Stimulated activated naive B cell treated with anti-CD40 and anti-IgM and Interleukin-4, amounts not matched to agents 10 μg/mL and 1 μg/mL and 100 μg/mL, for 72 hours (primary cell): ENCODE measurements around the gene GPBP1L1.

Experiments
- ATAC-seq, 2 donors: fragments of 150-1000 bp; cut with Tn5 transposase; replicated peaks; 2 replicates each; pipeline ENCODE4 v1.10.0; 2021; ENCODE audit warnings: moderate library complexity in 1 of 2
- DNase-seq: peaks from one replicate; pipeline ENCODE4 v3.0.0; 2021
- H3K27ac Mint-ChIP-seq: one replicate; pipeline ENCODE4 v1.8.0; 2022; ENCODE audit warnings: mild to moderate bottlenecking, mixed read lengths
- H3K27me3 Mint-ChIP-seq, 2 donors: one replicate each; pipeline ENCODE4 v1.8.0; 2022; ENCODE audit warnings: mixed read lengths in 2 of 2
- H3K36me3 Mint-ChIP-seq, 2 donors: one replicate each; pipeline ENCODE4 v1.8.0; 2022; ENCODE audit warnings: mixed read lengths in 2 of 2, mild to moderate bottlenecking in 1 of 2
- H3K4me1 Mint-ChIP-seq, 2 donors: one replicate each; pipeline ENCODE4 v1.8.0; 2022; ENCODE audit warnings: mixed read lengths in 2 of 2, mild to moderate bottlenecking in 1 of 2
- H3K4me3 Mint-ChIP-seq, 2 donors: one replicate each; pipeline ENCODE4 v1.8.0; 2022; ENCODE audit warnings: mild to moderate bottlenecking in 2 of 2, mixed read lengths in 2 of 2, moderate library complexity in 1 of 2
- H3K9me3 Mint-ChIP-seq, 2 donors: one replicate each; pipeline ENCODE4 v1.8.0; 2022; ENCODE audit warnings: mixed read lengths in 2 of 2, mild to moderate bottlenecking in 1 of 2

The GPBP1L1 gene

DNA sequence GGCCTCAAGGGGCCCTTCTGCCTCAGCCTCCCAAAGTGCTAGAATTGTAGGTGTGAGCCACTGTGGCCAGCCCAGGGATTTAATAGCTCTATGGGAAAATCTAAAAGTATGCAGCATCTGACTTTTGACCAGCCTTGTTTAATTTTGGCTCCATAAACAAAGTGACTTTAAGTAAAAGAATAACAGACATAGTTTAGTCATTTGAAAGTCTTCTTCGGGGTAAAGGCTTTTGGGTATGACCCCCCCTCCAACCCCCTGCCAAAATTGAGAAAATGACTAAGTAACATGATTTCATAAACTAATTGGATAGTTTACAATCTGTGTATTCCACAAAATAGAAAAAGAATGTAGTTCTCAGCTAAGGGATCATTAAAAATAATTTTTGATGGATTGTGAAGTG, 17.0 kb downstream of the GPBP1L1 start:
- H3K9me3 Mint-ChIP-seq = no peaks in the 10 kb centered on the region
- peaks cover 27 to 49% of the 10 kb centered on the region in 2 donors for H3K4me1 Mint-ChIP-seq
- H3K36me3 Mint-ChIP-seq = peaks cover 14 to 32% of the 10 kb centered on the region in 2 donors
- DNase-seq (no peak), ATAC-seq (no peak)
- H3K4me3 Mint-ChIP-seq = no peak overlapping the region
- H3K27me3 Mint-ChIP-seq = no peaks in the 10 kb centered on the region
- no peak overlapping the region for H3K27ac Mint-ChIP-seq

DNA sequence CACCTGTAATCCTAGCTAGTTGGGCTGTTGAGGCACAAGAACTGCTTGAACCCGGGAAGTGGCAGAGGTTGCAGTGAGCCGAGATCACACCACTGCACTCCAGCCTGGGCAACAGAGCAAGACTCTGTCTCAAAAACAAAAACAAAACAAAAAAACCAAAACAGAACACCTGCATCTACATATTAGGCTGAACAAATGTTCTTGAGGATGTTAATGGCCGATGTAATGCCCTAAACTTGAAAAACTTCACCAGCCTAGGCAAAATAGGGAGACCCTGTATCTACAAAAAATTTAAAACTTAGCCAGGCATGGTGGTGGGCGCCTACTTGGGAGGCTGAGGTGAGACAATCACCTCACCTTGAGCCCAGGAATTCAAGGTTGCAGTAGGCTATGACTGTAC, 17.8 kb downstream of the GPBP1L1 start:
- DNase-seq = no peak
- Mint-ChIP-seq H3K4me1 (peaks cover 27 to 47% of the 10 kb centered on the region in 2 donors), H3K27me3 (no peaks in the 10 kb centered on the region), H3K36me3 (peaks cover 14 to 31% of the 10 kb centered on the region in 2 donors), H3K9me3 (no peaks in the 10 kb centered on the region), H3K4me3 (no peak overlapping the region), H3K27ac (no peak overlapping the region)
- no peak for ATAC-seq

DNA sequence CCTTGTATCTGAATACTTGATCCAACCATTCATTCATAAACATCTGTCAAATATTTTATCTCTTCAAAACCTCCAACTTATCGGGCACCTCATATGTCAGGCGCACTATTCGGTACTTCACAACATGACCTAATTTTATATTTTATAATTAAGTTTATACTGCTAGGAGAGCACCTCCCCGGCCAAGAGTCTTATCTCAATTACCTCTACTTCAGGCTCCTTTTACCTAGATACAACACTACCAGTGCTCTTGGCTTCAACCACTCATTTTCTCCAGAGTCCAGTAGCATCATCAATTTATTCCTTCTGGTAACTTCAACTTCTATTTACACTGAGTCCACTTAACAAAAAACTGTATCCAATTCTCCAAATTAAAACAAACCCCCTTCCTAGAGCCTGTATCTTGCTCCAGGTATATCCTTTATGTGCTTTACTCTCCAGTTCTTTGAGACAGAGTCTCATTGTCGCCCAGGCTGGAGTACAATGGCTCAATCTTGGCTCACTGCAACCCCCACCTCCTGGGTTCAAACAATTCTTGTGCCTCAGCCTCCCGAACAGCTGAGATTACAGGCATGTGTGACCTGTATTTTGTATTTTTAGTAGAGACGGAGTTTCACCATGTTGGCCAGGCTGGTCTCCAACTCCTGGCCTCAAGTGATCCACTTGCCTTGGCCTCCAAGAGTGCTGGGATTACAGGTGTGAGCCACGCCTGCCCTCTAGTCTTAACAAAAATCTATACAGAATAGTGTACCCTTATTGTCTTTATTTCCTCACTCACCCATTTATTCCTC, 18.8 kb downstream of the GPBP1L1 start:
- Mint-ChIP-seq H3K4me3 (no peak overlapping the region), H3K27ac (no peak overlapping the region), H3K4me1 (peaks cover 17 to 47% of the 10 kb centered on the region in 2 donors), H3K36me3 (peaks cover 16 to 25% of the 10 kb centered on the region in 2 donors), H3K27me3 (no peaks in the 10 kb centered on the region), H3K9me3 (no peaks in the 10 kb centered on the region)
- DNase-seq (no peak), ATAC-seq (no peak)

DNA sequence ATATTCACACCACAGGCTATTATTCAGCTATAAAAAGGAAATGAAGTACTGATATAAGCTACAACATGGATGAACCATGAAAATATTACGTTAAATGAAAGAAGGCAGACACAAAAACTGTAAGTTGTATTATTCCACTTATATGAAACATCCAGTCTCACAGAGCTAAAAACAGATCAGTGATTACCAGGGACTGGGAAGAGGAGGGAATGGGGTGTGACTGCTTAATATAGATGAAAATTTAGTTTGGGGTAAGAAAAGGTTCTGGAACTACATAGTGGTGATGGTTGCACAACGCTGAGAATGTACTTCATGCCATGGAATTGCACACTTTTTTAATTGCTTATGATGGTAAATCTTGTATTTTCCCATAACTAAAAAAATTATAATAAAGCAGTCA, 19.5 kb downstream of the GPBP1L1 start:
- no peaks in the 10 kb centered on the region for H3K27me3 Mint-ChIP-seq
- peaks cover 16 to 23% of the 10 kb centered on the region in 2 donors for H3K36me3 Mint-ChIP-seq
- no peak overlapping the region for H3K4me3 Mint-ChIP-seq
- peaks cover 16 to 46% of the 10 kb centered on the region in 2 donors for H3K4me1 Mint-ChIP-seq
- DNase-seq = no peak
- ATAC-seq = no peak
- no peaks in the 10 kb centered on the region for H3K9me3 Mint-ChIP-seq
- H3K27ac Mint-ChIP-seq = no peak overlapping the region

DNA sequence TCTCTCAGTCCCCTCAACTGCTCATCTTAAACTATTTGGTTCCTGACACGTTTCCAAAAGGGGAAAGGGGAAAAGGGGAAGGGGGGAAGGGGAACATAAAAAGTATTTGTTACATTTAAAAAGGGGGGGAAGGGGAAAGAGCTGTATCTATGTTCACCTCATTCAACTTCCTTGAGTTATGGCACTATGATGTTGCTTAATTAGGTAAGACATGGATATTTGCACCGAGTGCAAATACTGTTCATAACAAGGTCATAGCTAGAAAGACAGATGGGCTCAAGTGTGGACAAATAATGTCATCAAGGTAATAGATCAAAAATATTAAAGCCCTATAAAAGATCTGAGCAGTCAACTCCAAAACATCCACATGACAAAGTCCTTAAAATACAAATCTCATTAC, 26.0 kb downstream of the GPBP1L1 start:
- no peaks in the 10 kb centered on the region for H3K9me3 Mint-ChIP-seq
- peaks cover 0 to 15% of the 10 kb centered on the region in 2 donors for H3K4me1 Mint-ChIP-seq
- no peak overlapping the region for H3K27ac Mint-ChIP-seq
- no peaks in the 10 kb centered on the region for H3K27me3 Mint-ChIP-seq
- no peak for DNase-seq
- no peak for ATAC-seq
- no peak overlapping the region for H3K4me3 Mint-ChIP-seq
- peaks cover 22 to 27% of the 10 kb centered on the region in 2 donors for H3K36me3 Mint-ChIP-seq

DNA sequence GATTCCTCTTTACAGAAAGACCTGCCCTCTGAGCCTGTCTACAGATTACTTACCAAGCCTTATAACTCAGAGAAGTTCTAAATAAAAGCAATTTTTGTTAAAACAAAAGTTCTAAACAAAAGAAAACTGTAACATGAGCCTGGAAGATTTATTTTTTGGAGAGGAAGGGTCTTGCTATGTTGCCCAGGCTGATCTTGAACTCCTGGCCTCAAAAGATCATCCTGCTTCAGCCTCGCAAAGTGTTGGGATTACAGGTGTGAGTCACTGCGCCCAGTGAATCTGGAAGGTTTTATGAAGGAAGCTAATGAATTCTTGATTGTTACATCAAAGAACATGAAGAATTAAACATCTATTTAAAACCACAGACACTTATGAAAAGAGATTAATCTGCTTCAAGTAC, 27.1 kb downstream of the GPBP1L1 start:
- Mint-ChIP-seq H3K9me3 (no peaks in the 10 kb centered on the region), H3K27me3 (no peaks in the 10 kb centered on the region), H3K27ac (no peak overlapping the region), H3K4me3 (no peak overlapping the region), H3K4me1 (peaks cover 0 to 15% of the 10 kb centered on the region in 2 donors), H3K36me3 (peaks cover 24 to 35% of the 10 kb centered on the region in 2 donors)
- DNase-seq (no peak), ATAC-seq (no peak)

DNA sequence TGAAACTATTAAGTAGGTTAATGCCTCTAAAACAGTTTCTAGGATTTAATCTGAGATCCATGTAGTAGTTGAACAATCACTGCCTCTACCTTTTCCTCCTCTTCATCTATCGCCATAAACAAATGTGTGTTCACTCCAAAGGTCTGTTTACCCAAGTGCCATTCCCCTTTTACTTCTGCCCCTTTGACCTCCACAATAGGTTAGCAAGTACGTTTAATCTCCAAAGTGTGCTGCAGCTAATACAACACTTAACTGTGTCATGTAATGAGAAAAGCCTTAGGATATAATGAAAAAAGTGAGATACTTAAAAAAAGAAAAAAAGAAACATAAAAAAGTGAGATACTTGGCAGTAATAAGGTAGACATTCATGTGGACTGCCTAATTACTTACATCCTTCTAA, 28.2 kb downstream of the GPBP1L1 start:
- DNase-seq (no peak), ATAC-seq (no peak)
- H3K36me3 Mint-ChIP-seq = peaks cover 21 to 35% of the 10 kb centered on the region in 2 donors
- H3K4me1 Mint-ChIP-seq = peaks cover 0 to 7% of the 10 kb centered on the region in 2 donors
- H3K9me3 Mint-ChIP-seq = no peaks in the 10 kb centered on the region
- no peaks in the 10 kb centered on the region for H3K27me3 Mint-ChIP-seq
- H3K27ac Mint-ChIP-seq = peak overlapping the region; percentile 1
- no peak overlapping the region for H3K4me3 Mint-ChIP-seq

DNA sequence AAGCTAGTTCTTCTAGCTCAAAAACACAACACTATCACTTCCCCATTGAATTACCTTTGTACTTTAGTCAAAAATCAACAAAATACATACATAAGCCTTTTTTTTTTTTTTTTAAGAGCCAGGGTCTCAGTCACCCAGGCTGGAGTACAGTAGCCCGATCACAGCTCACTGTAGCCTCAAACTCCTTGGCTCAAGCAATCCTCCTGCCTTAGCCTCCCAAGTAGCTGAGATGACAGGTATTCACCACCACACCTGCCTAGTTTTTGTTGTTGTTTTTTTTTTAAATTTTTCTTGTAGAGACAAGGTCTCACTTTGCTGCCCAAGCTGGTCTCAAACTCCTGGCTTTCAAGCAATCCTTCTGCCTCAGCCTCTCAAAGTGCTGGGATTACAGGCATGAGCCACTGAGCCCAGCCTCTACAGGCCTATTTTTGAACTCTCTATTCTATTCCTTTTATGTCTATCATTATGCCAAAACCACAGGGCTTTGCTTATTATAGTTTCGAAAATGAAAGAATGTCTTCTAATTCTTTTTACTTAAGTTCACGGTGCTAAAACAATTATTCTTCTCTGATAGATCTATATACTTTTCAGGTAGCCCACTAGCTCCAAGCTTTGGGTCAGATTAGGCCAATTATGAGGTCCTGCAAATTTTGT, 29.6 kb downstream of the GPBP1L1 start:
- Mint-ChIP-seq H3K27me3 (no peaks in the 10 kb centered on the region), H3K4me3 (no peak overlapping the region), H3K9me3 (no peaks in the 10 kb centered on the region), H3K4me1 (no peaks in the 10 kb centered on the region), H3K36me3 (peaks cover 24 to 45% of the 10 kb centered on the region in 2 donors), H3K27ac (peak overlapping the region; percentile 20)
- ATAC-seq = no peak
- DNase-seq = no peak

DNA sequence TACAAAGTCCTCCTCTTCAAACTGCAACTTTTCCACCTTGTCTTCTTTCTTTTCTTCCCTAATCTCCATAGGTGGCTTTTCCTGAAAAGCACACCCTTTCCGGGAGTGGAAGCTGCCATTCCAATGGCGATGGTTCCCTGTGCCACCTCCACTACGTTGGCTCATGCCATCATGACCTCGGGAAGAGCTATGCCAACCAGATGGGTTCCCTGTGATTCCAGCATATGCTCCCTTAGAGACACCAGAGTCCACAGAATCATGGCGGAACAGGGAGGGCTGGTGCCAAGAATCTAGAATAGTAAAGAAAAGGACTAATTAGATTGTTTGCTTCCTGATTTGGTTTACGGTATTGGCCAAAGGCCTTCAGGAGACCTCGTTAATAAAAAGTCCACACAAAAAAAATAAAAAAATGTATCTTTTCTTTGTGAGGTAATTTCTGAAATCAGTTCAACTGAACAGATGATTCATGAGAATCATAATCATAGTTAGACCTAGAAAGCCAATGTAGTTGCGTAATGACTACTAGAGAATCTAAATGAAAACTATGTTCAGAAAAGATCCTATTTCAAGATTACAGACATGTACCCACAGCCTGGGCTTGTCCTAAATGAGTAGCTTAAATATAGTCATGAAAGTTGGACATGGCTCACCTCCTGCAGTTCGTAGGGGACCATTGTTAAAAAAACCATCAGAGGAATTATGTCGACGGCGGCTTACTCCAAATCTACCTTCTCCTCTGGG, 31.6 kb downstream of the GPBP1L1 start:
- peaks cover 0 to 2% of the 10 kb centered on the region in 2 donors for H3K4me1 Mint-ChIP-seq
- DNase-seq (no peak), ATAC-seq (no peak)
- peaks cover 23 to 54% of the 10 kb centered on the region in 2 donors for H3K36me3 Mint-ChIP-seq
- no peak overlapping the region for H3K4me3 Mint-ChIP-seq
- H3K27ac Mint-ChIP-seq = no peak overlapping the region
- H3K27me3 Mint-ChIP-seq = no peaks in the 10 kb centered on the region
- no peaks in the 10 kb centered on the region for H3K9me3 Mint-ChIP-seq

DNA sequence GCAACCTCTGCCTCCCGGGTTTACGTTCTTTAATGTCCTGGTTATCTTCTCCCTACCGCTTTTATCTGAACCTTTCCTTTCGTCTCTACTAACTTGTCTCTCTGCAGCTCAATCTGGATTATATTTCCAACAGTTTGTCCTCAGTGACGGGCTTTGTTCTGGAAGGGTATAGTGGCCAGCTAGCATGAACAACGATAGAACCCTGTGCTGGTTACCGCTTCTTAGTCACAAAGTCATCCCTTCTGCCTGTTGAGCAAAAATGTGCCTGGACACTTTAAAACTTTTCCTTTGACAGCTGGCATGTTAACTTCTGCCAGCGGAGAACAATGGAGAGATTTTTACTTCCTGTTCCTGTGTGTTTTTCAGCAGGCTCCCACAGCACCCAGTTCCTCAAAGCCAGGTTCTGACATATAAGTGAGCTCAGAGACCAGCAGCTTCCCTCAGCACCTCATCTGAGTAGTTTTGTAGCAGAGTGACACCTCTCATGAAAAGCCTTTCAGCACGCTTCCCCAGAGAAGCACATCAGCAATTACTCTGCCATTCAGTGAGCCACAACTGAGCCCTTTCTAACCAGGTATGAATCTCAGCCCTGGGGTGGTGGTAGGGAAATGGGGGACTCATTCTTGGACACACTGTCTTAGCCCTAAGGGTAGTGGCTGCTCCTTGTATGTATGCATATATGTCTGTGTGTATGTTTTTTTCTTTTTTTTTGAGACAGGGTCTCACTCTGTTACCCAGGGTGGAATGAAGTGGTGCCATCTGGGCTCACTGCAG, 38.9 kb downstream of the GPBP1L1 start:
- DNase-seq = no peak
- peak overlapping the region; percentile 68 for H3K27ac Mint-ChIP-seq
- no peak overlapping the region for H3K4me3 Mint-ChIP-seq
- no peaks in the 10 kb centered on the region for H3K27me3 Mint-ChIP-seq
- H3K4me1 Mint-ChIP-seq = peaks cover 12 to 33% of the 10 kb centered on the region in 2 donors
- peak; percentile 57 to 67 for ATAC-seq
- peaks cover 35 to 51% of the 10 kb centered on the region in 2 donors for H3K36me3 Mint-ChIP-seq
- H3K9me3 Mint-ChIP-seq = no peaks in the 10 kb centered on the region

DNA sequence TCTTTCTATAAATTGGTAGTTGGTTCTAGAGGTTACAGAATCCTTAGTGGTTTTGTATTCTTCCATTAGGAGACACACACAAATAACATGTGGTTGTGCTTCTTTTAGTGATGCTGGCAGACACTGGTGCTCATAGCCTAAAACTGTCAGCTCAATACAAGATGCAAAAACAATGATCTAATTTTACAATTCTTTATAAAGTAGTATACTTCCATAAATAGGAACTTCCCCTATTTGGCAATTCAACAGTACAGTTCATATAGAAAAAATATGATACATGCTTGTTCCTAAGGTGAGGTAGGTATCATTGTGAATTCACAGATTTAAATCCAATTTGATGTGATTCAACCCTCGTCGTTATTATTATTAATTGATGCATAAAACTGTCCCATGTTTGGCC, 41.7 kb downstream of the GPBP1L1 start:
- no peaks in the 10 kb centered on the region for H3K9me3 Mint-ChIP-seq
- ATAC-seq = peak; percentile 23
- H3K4me3 Mint-ChIP-seq = no peak overlapping the region
- H3K27me3 Mint-ChIP-seq = no peaks in the 10 kb centered on the region
- no peak for DNase-seq
- H3K36me3 Mint-ChIP-seq = peaks cover 40 to 49% of the 10 kb centered on the region in 2 donors
- H3K4me1 Mint-ChIP-seq = peaks cover 10 to 33% of the 10 kb centered on the region in 2 donors
- no peak overlapping the region for H3K27ac Mint-ChIP-seq

DNA sequence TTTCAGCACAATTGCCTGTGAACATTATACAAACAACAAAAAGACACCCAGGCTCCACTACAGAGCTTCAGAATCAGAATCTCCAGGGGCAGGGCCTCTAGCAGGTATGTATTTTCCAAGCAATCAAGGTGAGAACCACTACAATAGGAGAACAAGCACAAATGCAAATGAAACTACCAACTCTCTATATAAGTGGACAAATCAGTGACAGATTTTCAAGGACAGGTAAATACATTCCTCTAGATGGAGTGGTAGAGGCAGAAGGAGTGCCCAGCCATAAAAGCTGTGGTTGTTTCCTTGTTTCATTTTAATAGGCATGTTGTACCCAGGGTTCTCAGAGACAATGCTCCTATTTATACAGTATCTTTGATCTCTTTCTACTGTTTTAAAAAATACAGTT, 42.4 kb downstream of the GPBP1L1 start:
- Mint-ChIP-seq H3K4me3 (no peak overlapping the region), H3K4me1 (peaks cover 10 to 33% of the 10 kb centered on the region in 2 donors), H3K27me3 (no peaks in the 10 kb centered on the region), H3K36me3 (peaks cover 40 to 49% of the 10 kb centered on the region in 2 donors), H3K9me3 (no peaks in the 10 kb centered on the region), H3K27ac (no peak overlapping the region)
- no peak for DNase-seq
- no peak for ATAC-seq

DNA sequence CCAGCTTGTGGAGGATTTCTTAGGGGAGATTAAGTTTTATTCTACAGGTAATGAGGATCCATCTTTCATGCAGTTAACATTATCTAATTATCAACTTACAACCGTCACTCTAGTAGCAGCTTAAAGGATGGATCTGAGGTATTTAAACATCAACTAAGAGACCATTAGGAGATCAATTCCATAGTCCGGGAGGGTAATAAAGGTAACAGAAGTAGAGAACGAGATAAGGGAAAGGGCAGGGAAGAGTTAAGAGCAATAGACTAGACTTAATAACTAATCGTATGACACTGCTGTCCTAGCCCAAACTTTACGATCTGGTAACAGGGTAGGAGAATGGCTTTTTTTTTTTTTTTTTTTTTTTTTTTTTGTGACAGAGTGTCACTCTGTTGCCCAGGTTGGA, 43.0 kb downstream of the GPBP1L1 start:
- ATAC-seq (no peak), DNase-seq (no peak)
- peaks cover 8 to 31% of the 10 kb centered on the region in 2 donors for H3K4me1 Mint-ChIP-seq
- no peaks in the 10 kb centered on the region for H3K9me3 Mint-ChIP-seq
- H3K36me3 Mint-ChIP-seq = peaks cover 38 to 47% of the 10 kb centered on the region in 2 donors
- no peaks in the 10 kb centered on the region for H3K27me3 Mint-ChIP-seq
- no peak overlapping the region for H3K4me3 Mint-ChIP-seq
- no peak overlapping the region for H3K27ac Mint-ChIP-seq

DNA sequence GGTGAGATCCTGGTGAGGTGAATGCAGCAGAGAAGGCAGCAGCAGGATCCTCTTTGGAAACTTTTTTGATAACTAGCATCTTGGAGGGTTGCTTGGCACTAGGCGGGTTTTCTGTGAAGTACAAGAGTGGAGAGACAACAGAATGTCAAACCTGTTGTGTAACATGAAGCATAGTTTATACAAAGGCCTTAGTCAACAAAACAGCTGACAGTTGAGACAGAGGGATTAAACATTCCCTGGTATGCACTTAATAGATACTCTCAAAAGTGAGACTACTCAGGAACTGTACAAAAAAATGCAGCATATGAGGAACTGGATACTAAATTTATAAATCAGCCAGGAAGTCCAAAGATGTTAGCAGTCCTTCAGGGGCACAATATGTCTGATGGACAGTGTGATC, 46.0 kb downstream of the GPBP1L1 start:
- no peak for DNase-seq

More for the DNA sequence above, 46.0 kb downstream of the GPBP1L1 start:
- no peak for ATAC-seq
- H3K27ac Mint-ChIP-seq = no peak overlapping the region
- no peak overlapping the region for H3K4me3 Mint-ChIP-seq
- no peaks in the 10 kb centered on the region for H3K9me3 Mint-ChIP-seq
- peaks cover 19 to 27% of the 10 kb centered on the region in 2 donors for H3K36me3 Mint-ChIP-seq
- peaks cover 2 to 12% of the 10 kb centered on the region in 2 donors for H3K4me1 Mint-ChIP-seq
- no peaks in the 10 kb centered on the region for H3K27me3 Mint-ChIP-seq
